Uterus (tissue), 2 donors: ENCODE data around the gene AP1S3.

Experiments used
- POLR2A ChIP-seq, 2 donors: fragments of 450-650 bp; IDR thresholded peaks; one replicate each; pipeline ENCODE4 v1.6.1; 2016; ENCODE audit warnings: antibody characterized with exemption in 2 of 2, mild to moderate bottlenecking in 1 of 2, moderate library complexity in 1 of 2
- TF ChIP-seq, protein P1 (sequence below), 4 experiments: fragments of 200-600 bp in 2 of 4; fragments of 450-650 bp in 2 of 4; sonication (generic) in 2 of 4; IDR thresholded peaks; one replicate each; pipeline ENCODE4 v1.5.1; 2016 to 2019; ENCODE audit warnings: antibody characterized with exemption in 4 of 4, mild to moderate bottlenecking in 2 of 4, moderate library complexity in 1 of 4

- TF ChIP-seq, protein P1, sequence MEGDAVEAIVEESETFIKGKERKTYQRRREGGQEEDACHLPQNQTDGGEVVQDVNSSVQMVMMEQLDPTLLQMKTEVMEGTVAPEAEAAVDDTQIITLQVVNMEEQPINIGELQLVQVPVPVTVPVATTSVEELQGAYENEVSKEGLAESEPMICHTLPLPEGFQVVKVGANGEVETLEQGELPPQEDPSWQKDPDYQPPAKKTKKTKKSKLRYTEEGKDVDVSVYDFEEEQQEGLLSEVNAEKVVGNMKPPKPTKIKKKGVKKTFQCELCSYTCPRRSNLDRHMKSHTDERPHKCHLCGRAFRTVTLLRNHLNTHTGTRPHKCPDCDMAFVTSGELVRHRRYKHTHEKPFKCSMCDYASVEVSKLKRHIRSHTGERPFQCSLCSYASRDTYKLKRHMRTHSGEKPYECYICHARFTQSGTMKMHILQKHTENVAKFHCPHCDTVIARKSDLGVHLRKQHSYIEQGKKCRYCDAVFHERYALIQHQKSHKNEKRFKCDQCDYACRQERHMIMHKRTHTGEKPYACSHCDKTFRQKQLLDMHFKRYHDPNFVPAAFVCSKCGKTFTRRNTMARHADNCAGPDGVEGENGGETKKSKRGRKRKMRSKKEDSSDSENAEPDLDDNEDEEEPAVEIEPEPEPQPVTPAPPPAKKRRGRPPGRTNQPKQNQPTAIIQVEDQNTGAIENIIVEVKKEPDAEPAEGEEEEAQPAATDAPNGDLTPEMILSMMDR (IDR thresholded peaks at IDR 0.05) = no peak
- TF ChIP-seq POLR2A (IDR thresholded peaks at IDR 0.05) = no peak
Observed at GRCh38 chr2:223887127-223887526, 49.7 kb upstream of the AP1S3 start.
